HCT116 (cell line): ENCODE measurements around the gene ATG101. TPM values are rescaled to one million over a fixed set of nuclear protein-coding genes. Genes with fewer than 3 reads are reported as not detected.

Experiments
- ATAC-seq: fragments of 200-7000 bp; cut with Tn5 transposase; 2 replicates; pipeline ENCODE4 v1.9.1; 2020; ENCODE audit warnings: mild to moderate bottlenecking, moderate library complexity
- BruUV-seq: library from RNA; stranded (reverse); fragments of 400-500 nt; replicated peaks from 2 replicates; lab custom pipeline; 2021; lab: Mats Ljungman, UMichigan
- CTCF ChIA-PET: fragments of 300-600 bp; sonication (Branson Sonifier 250); formaldehyde crosslinking; loops from one replicate; lab custom pipeline; 2021; ENCODE audit warnings: antibody characterized with exemption; lab: Charles Lee
- POLR2A ChIA-PET: fragments of 300-600, 350-600 bp; sonication (Branson Sonifier 250); formaldehyde crosslinking; loops from one replicate; lab custom pipeline; 2021; ENCODE audit warnings: antibody characterized with exemption; lab: Charles Lee
- RAD21 ChIA-PET, 2 experiments: fragments of 300-600 bp; sonication (Branson Sonifier 250); formaldehyde crosslinking; loops; one replicate each; lab custom pipeline; 2023; ENCODE audit warnings: low total read pairs in 2 of 2; ENCODE audit not compliant: uncharacterized antibody in 2 of 2, unreplicated experiment in 2 of 2, low non-redundant PET in 1 of 2; lab: Charles Lee
- DNase-seq: peaks from one replicate; pipeline ENCODE4 v3.0.0-alpha.2; 2010; ENCODE audit warnings: low read depth, low spot score
- H2AFZ ChIP-seq: fragments of 200-600 bp; shearing (Covaris generic), sonication (generic); 2 replicates; pipeline ENCODE4 v1.6.1; 2017; ENCODE audit warnings: low read depth, mixed run types, mixed read lengths, antibody characterized with exemption, low read length; ENCODE audit not compliant: poor library complexity, severe bottlenecking
- H3K27ac ChIP-seq: 2 replicates; pipeline ENCODE4 v1.5.1; 2012; ENCODE audit warnings: low read depth, low read length
- H3K27me3 ChIP-seq: fragments of 200-600 bp; sonication (generic); 2 replicates; pipeline ENCODE4 v1.6.1; 2016; ENCODE audit warnings: mixed run types, low read length, mixed read lengths; ENCODE audit not compliant: insufficient read depth
- H3K36me3 ChIP-seq, 2 experiments: fragments of 200-500 bp in 1 of 2; fragments of 200-600 bp in 1 of 2; sonication (Bioruptor generic) in 1 of 2; sonication (generic) in 1 of 2; 2 replicates each; pipeline versions ENCODE4 v1.5.1 to v1.6.1; 2014 to 2016; ENCODE audit warnings: low read length in 2 of 2, inconsistent platforms in 1 of 2, mixed read lengths in 1 of 2, mixed run types in 1 of 2; ENCODE audit not compliant: insufficient read depth in 2 of 2, control insufficient read depth in 1 of 2
- H3K4me1 ChIP-seq, 2 experiments: fragments of 200-600 bp in 1 of 2; sonication (generic) in 1 of 2; 2 replicates each; pipeline versions ENCODE4 v1.5.1 to v1.6.1; 2012 to 2017; ENCODE audit warnings: low read length in 2 of 2, inconsistent platforms in 1 of 2, mild to moderate bottlenecking in 1 of 2, mixed read lengths in 1 of 2, mixed run types in 1 of 2, moderate library complexity in 1 of 2; ENCODE audit not compliant: insufficient read depth in 2 of 2, control insufficient read depth in 1 of 2
- H3K4me2 ChIP-seq: fragments of 200-600 bp; sonication (generic); 2 replicates; pipeline ENCODE4 v1.6.1; 2017; ENCODE audit warnings: mixed run types, low read length, mixed read lengths
- H3K4me3 ChIP-seq, 2 experiments: fragments of 200-600 bp in 1 of 2; sonication (generic) in 1 of 2; replicated peaks in 1 of 2; 2 replicates each; pipeline ENCODE4 v1.5.1; 2011 to 2016; ENCODE audit warnings: low read length in 2 of 2, control low read depth in 1 of 2, low read depth in 1 of 2, mild to moderate bottlenecking in 1 of 2, mixed read lengths in 1 of 2, mixed run types in 1 of 2
- H3K79me2 ChIP-seq: fragments of 200-600 bp; sonication (generic); 2 replicates; pipeline ENCODE4 v1.6.1; 2017; ENCODE audit warnings: mild to moderate bottlenecking, mixed run types, low read length, moderate library complexity, mixed read lengths; ENCODE audit not compliant: insufficient read depth
- H3K9ac ChIP-seq: fragments of 200-600 bp; sonication (generic); 2 replicates; pipeline ENCODE4 v1.6.1; 2016; ENCODE audit warnings: low read length, mixed read lengths
- H3K9me2 ChIP-seq: fragments of 200-600 bp; sonication (generic), shearing (Covaris generic); 2 replicates; pipeline ENCODE4 v1.6.1; 2017; ENCODE audit warnings: mixed run types, mild to moderate bottlenecking, moderate library complexity; ENCODE audit not compliant: insufficient read depth
- H3K9me3 ChIP-seq, 2 experiments: fragments of 200-500 bp in 1 of 2; fragments of 200-600 bp in 1 of 2; sonication (Bioruptor generic) in 1 of 2; sonication (generic) in 1 of 2; 2 replicates each; pipeline ENCODE4 v1.6.1; 2014 to 2017; ENCODE audit warnings: low read length in 2 of 2, mixed read lengths in 2 of 2, inconsistent platforms in 1 of 2, low read depth in 1 of 2, mild to moderate bottlenecking in 1 of 2, mixed run types in 1 of 2, moderate library complexity in 1 of 2; ENCODE audit not compliant: control insufficient read depth in 1 of 2, insufficient read depth in 1 of 2
- H4K20me1 ChIP-seq: fragments of 200-600 bp; sonication (generic), shearing (Covaris generic); 2 replicates; pipeline ENCODE4 v1.6.1; 2017; ENCODE audit warnings: mixed run types, mild to moderate bottlenecking, moderate library complexity; ENCODE audit not compliant: insufficient read depth
- ATF3 ChIP-seq: IDR thresholded peaks from 2 replicates; pipeline ENCODE4 v1.6.1; 2012
- EGR1 ChIP-seq: IDR thresholded peaks from 2 replicates; pipeline ENCODE4 v1.6.1; 2012; ENCODE audit warnings: low read depth
- REST ChIP-seq: IDR thresholded peaks from 2 replicates; pipeline ENCODE4 v1.6.1; 2012; ENCODE audit warnings: low read depth
- SIN3A ChIP-seq: IDR thresholded peaks from 2 replicates; pipeline ENCODE4 v1.6.1; 2012; ENCODE audit warnings: low read depth
- intact Hi-C: fragments of 100-400 bp; cut with micrococcal nuclease; formaldehyde crosslinking; loops from 2 replicates; pipeline ENCODE4 v1.10.0; 2022
- total RNA-seq: library from RNA; stranded (reverse); gene quantifications from one replicate; pipeline ENCODE4 v1.2.1, GENCODE V29; 2021; ENCODE audit not compliant: unreplicated experiment

The ATG101 gene
- total RNA-seq, 1 experiment from 2014 or later: 49.2 TPM

- Histone ChIP-seq H3K9me2 (no peaks in the 10 kb centered on the region), H3K4me1 (peaks cover 0 to 5% of the 10 kb centered on the region in 2 experiments; a peak in 1 of 4 replicates), H2AFZ (no peak overlapping the region), H3K4me3 (no peak overlapping the region), H3K79me2 (no peaks in the 10 kb centered on the region), H3K4me2 (no peak overlapping the region), H3K9ac (no peak overlapping the region), H4K20me1 (no peaks in the 10 kb centered on the region), H3K9me3 (no peaks in the 10 kb centered on the region), H3K36me3 (no peaks in the 10 kb centered on the region), H3K27ac (no peak overlapping the region), H3K27me3 (peaks cover 7% of the 10 kb centered on the region)
- POLR2A ChIA-PET: no interaction called here
- DNase-seq: no peak
- BruUV-seq: no TSS peak
- CTCF ChIA-PET: interaction anchor here (1.1 to 8.9 kb wide), 2 partner anchors 35 to 60 kb away, joined by 4 to 123 read pairs; no protein-coding TSS in a partner anchor
- intact Hi-C loops: no loop called here
- ATAC-seq: no peak
- RAD21 ChIA-PET: no interaction called here
- no peak for TF ChIP-seq REST
These were observed 14.9 kb downstream of the ATG101 start for GRCh38 chr12:52084491-52085231.

- Histone ChIP-seq H3K27ac (no peak overlapping the region), H4K20me1 (no peaks in the 10 kb centered on the region), H3K9me2 (no peaks in the 10 kb centered on the region), H3K4me3 (no peak overlapping the region), H3K4me1 (peaks cover 0 to 5% of the 10 kb centered on the region in 2 experiments; a peak in 1 of 4 replicates), H3K27me3 (peaks cover 12% of the 10 kb centered on the region), H3K4me2 (no peak overlapping the region), H3K79me2 (no peaks in the 10 kb centered on the region), H3K9me3 (no peaks in the 10 kb centered on the region), H3K9ac (no peak overlapping the region), H3K36me3 (no peaks in the 10 kb centered on the region), H2AFZ (no peak overlapping the region)
- ChIA-PET CTCF (interaction anchor here (1.0 to 8.9 kb wide), 2 partner anchors 36 to 61 kb away, joined by 3 to 123 read pairs; no protein-coding TSS in a partner anchor), POLR2A (no interaction called here), RAD21 (interaction anchor here (1.2 kb wide), 2 partner anchors 60 kb away, joined by 3 read pairs; no protein-coding TSS in a partner anchor)
- TF ChIP-seq SIN3A (no peak), EGR1 (no peak), ATF3 (no peak)
- no TSS peak for BruUV-seq
- ATAC-seq: no peak
- no peak for DNase-seq
- intact Hi-C loops: no loop called here
These were observed 16.0 kb downstream of the ATG101 start for GRCh38 chr12:52085682-52086180.
